Ectodermal cell (in vitro differentiated cells): ENCODE results near the gene ROBO1.

ENCODE experiments used
- H3K27ac ChIP-seq: 2 replicates; pipeline ENCODE4 v1.7.0; 2013; ENCODE audit warnings: mild to moderate bottlenecking, low read depth, low read length; ENCODE audit not compliant: insufficient read depth, poor library complexity, severe bottlenecking
- H3K27me3 ChIP-seq: 2 replicates; pipeline ENCODE4 v1.7.0; 2013; ENCODE audit warnings: mild to moderate bottlenecking, low read length; ENCODE audit not compliant: insufficient read depth, control insufficient read depth, poor library complexity, severe bottlenecking
- H3K36me3 ChIP-seq: one replicate; pipeline ENCODE4 v1.7.0; 2013; ENCODE audit warnings: low read length; ENCODE audit not compliant: control insufficient read depth, insufficient read depth
- H3K4me1 ChIP-seq: one replicate; pipeline ENCODE4 v1.7.0; 2013; ENCODE audit warnings: low read length; ENCODE audit not compliant: control insufficient read depth, insufficient read depth
- H3K4me3 ChIP-seq: 2 replicates; pipeline ENCODE4 v1.7.0; 2013; ENCODE audit warnings: low read depth, low read length, control low read depth; ENCODE audit not compliant: insufficient read depth
- H3K9me3 ChIP-seq: 2 replicates; pipeline ENCODE4 v1.7.0; 2013; ENCODE audit warnings: mild to moderate bottlenecking, low read length, moderate library complexity; ENCODE audit not compliant: control insufficient read depth
- whole genome bisulfite sequencing, 2 experiments: methylation state at CpG; one replicate each; pipeline ENCODE4 v1.1.7; 2013; ENCODE audit warnings: missing lambda C conversion rate in 2 of 2; 5-methylcytosine and 5-hydroxymethylcytosine counted together

ROBO1 gene

GRCh38 chr3:79246875-79247724 is 520.7 kb downstream of the ROBO1 start:
- WGBS, 2 experiments = 93 to 95% methylated on average over 8 of the region's 8 CpGs
- no peaks in the 10 kb centered on the region for H3K4me1 ChIP-seq
- H3K4me3 ChIP-seq = no peak overlapping the region
- H3K27me3 ChIP-seq = no peaks in the 10 kb centered on the region
- no peak overlapping the region for H3K27ac ChIP-seq
- no peaks in the 10 kb centered on the region for H3K36me3 ChIP-seq
- H3K9me3 ChIP-seq = no peaks in the 10 kb centered on the region

DNA sequence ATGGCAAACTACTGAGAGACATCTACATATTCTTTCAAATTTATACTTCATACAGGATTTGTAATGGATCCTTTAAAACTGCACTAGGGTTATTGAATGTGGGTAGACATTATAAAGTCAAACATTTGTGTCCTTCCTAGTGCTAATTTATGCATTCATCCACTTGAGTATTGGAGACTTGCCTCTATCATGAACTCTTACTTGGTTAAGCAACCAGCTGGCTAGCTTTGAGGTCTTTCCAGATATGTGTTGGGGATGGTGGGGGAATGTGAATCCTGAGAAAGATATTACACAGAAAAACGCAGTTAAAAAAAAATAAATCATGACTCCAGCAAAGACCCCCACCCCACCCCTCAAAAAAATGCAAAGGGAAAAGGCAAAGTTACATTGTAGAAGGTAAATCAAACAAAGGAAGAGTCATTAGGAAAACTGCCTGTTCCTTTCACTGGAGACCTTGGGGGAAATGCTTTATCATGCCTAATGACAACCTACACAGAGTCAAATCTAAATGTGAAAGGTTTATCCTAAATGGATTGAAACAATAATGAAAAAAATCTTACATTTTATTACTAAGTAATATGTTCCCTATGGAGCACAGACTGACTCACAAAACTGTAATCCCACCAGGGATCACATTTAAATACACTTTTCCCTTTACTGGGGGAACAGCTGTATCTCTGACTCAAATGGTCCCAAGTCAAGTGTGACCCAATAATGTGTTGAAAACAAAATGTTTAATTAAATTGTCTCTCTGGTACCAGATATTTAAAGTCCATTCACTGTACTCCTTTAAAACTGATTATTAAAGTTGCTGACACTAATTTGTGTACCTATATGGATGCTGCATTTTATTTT is 522.3 kb downstream of the ROBO1 start:
- H3K4me3 ChIP-seq = no peak overlapping the region
- no peaks in the 10 kb centered on the region for H3K4me1 ChIP-seq
- no peaks in the 10 kb centered on the region for H3K27me3 ChIP-seq
- no peak overlapping the region for H3K27ac ChIP-seq
- H3K36me3 ChIP-seq = no peaks in the 10 kb centered on the region
- no CpG with 5 or more reads among the region's 1 CpG for WGBS, 2 experiments
- H3K9me3 ChIP-seq = no peaks in the 10 kb centered on the region

DNA sequence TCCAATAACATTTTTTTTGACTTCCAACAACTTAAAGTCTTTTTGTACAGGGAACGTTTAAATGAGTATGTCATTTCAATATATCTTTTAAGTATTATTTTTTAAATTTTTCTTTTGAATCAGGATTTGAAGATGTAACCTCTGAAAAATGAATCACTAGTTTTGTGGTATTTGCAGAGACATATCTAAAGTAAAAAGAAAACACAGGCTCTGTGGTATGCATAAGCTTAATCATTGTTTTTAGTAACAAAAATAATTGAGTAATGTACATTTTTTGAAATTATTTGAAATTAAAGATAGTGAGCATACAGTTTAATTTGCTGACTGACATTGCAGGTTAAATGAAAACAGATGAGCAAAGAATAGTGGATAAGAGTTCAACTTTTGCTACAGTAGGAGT is 531.3 kb downstream of the ROBO1 start:
- Histone ChIP-seq H3K4me1 (no peaks in the 10 kb centered on the region), H3K27me3 (no peaks in the 10 kb centered on the region), H3K27ac (no peak overlapping the region), H3K4me3 (no peak overlapping the region), H3K9me3 (no peaks in the 10 kb centered on the region), H3K36me3 (no peaks in the 10 kb centered on the region)
- no CpG with 5 or more reads among the region's 1 CpG for WGBS, 2 experiments

GRCh38 chr3:79233431-79234060 is 534.3 kb downstream of the ROBO1 start:
- no peak overlapping the region for H3K4me3 ChIP-seq
- WGBS, 2 experiments = 74 to 81% methylated on average over 7 of the region's 7 CpGs
- H3K4me1 ChIP-seq = no peaks in the 10 kb centered on the region

DNA sequence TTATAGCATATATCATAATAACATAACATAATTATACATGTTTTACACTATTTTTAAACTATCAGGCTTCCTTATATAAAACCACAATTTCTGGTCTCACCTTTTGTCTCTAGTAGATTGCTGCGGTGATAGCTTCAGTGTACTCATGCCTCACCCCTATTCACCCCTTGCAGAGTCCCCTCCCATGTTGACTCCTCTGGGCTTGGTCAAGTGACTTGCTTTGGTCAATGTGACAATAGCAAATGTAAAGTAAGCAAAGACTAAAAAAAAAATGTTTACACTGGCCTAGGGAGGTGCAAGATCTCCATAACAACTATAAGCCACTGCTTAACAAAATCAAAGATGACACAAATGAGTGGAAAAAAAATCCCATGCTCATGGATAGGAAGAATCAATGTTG is 537.5 kb downstream of the ROBO1 start:
- no peaks in the 10 kb centered on the region for H3K9me3 ChIP-seq
- WGBS, 2 experiments = 93 to 100% methylated on average over 1 of the region's 1 CpG
- no peaks in the 10 kb centered on the region for H3K36me3 ChIP-seq
- no peaks in the 10 kb centered on the region for H3K4me1 ChIP-seq
- no peaks in the 10 kb centered on the region for H3K27me3 ChIP-seq
- H3K4me3 ChIP-seq = no peak overlapping the region
- no peak overlapping the region for H3K27ac ChIP-seq

More at GRCh38 chr3:79233431-79234060, 534.3 kb downstream of the ROBO1 start:
- Histone ChIP-seq H3K27me3 (no peaks in the 10 kb centered on the region), H3K9me3 (no peaks in the 10 kb centered on the region), H3K27ac (no peak overlapping the region), H3K36me3 (no peaks in the 10 kb centered on the region)

DNA sequence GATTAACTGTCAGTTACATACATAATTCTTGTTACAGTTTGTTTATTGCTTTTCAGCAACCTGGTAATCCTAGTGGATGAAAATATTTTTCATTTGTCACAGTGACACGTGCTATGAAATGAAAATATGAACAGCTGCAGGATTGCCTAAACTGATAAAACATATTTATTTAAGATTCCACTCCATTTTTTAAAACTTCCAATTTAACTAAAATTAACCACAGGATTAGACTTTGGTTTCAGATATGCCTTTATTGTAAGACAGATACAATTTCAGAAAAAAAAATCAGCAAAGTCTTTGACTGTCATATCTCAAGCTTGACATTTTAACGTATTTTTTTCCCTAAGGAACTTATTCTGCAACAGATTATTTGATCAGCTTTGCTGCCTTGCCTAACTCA is 550.7 kb downstream of the ROBO1 start:
- Histone ChIP-seq H3K9me3 (no peaks in the 10 kb centered on the region), H3K27me3 (no peaks in the 10 kb centered on the region), H3K36me3 (no peaks in the 10 kb centered on the region), H3K4me1 (no peaks in the 10 kb centered on the region), H3K4me3 (no peak overlapping the region), H3K27ac (no peak overlapping the region)
- 89 to 97% methylated on average over 1 to 2 of the region's 2 CpGs for WGBS, 2 experiments

DNA sequence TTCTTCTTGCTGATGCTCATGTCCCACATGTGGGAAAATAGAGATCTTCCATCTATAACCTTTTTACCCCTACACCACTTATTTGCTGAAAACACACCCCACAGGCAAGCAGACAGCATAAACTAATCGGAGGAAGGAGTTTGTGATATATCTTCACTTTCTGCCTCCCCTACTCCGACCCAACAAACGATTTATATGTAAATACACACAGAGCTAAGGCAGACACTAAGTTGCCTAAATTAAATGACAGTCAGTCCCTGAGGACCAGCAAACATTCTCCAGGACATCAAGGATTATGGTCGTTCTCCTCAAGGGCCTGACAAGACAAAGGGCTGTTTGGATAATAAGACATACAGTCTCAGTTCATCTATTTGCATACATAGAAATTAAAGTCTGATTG is 552.5 kb downstream of the ROBO1 start:
- H3K36me3 ChIP-seq = no peaks in the 10 kb centered on the region
- H3K27me3 ChIP-seq = no peaks in the 10 kb centered on the region
- 58 to 74% methylated on average over 4 of the region's 4 CpGs for WGBS, 2 experiments
- no peak overlapping the region for H3K4me3 ChIP-seq
- H3K9me3 ChIP-seq = no peaks in the 10 kb centered on the region
- no peaks in the 10 kb centered on the region for H3K4me1 ChIP-seq
- no peak overlapping the region for H3K27ac ChIP-seq

DNA sequence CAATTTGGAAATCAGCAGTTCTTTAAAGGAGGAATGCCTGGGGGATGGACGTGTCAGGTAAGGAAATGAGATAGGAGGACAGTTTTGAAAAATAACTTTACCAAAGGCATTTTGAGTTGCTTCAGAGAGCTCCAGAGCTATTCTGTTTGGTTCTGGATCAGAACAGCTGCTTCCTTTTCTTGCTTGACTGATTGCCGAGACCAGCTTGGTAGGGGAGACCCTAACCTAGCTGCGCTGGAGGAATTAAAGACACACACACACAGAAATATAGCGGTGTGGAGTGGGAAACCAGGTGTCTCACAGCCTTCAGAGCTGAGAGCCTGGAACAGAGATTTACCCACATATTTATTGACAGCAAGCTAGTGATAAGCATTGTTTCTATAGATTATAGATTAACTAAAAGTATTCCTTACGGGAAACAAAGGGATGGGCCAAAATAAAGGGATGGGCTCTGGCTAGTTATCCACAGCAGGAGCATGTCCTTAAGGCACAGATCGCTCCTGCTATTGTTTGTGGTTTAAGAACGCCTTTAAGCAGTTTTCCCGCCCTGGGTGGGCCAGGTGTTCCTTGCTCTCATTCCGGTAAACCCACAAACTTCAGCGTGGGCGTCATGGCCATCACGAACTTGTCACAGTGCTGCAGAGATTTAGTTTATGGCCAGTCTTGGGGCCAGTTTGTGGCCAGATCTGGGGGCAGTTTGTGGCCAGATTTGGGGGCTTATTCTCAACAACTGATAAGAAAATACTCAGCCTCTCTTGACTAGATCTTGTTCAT is 556.0 kb downstream of the ROBO1 start:
- Histone ChIP-seq H3K27ac (no peak overlapping the region), H3K4me1 (no peaks in the 10 kb centered on the region), H3K27me3 (no peaks in the 10 kb centered on the region), H3K36me3 (no peaks in the 10 kb centered on the region), H3K9me3 (no peaks in the 10 kb centered on the region), H3K4me3 (no peak overlapping the region)
- WGBS, 2 experiments = 75 to 79% methylated on average over 12 of the region's 12 CpGs

- no peaks in the 10 kb centered on the region for H3K36me3 ChIP-seq
- peaks cover 8% of the 10 kb centered on the region for H3K4me1 ChIP-seq
- H3K27ac ChIP-seq = no peak overlapping the region
- H3K4me3 ChIP-seq = no peak overlapping the region
- no peaks in the 10 kb centered on the region for H3K27me3 ChIP-seq
- WGBS, 2 experiments = 91 to 96% methylated on average over 3 of the region's 3 CpGs
- H3K9me3 ChIP-seq = no peaks in the 10 kb centered on the region
These were observed 563.4 kb downstream of the ROBO1 start for GRCh38 chr3:79204351-79204750.
